ENCODE results near the gene DIPK1A.

DIPK1A gene

GRCh38 chr1:92870591-92870990, 90.7 kb downstream of the DIPK1A start:
- no peak overlapping the region for H3K4me3 ChIP-seq (ENCODE audit: low read depth, low read length)
- TF ChIP-seq, protein P1, sequence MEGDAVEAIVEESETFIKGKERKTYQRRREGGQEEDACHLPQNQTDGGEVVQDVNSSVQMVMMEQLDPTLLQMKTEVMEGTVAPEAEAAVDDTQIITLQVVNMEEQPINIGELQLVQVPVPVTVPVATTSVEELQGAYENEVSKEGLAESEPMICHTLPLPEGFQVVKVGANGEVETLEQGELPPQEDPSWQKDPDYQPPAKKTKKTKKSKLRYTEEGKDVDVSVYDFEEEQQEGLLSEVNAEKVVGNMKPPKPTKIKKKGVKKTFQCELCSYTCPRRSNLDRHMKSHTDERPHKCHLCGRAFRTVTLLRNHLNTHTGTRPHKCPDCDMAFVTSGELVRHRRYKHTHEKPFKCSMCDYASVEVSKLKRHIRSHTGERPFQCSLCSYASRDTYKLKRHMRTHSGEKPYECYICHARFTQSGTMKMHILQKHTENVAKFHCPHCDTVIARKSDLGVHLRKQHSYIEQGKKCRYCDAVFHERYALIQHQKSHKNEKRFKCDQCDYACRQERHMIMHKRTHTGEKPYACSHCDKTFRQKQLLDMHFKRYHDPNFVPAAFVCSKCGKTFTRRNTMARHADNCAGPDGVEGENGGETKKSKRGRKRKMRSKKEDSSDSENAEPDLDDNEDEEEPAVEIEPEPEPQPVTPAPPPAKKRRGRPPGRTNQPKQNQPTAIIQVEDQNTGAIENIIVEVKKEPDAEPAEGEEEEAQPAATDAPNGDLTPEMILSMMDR (IDR thresholded peaks at IDR 0.05; ENCODE audit: low read depth, low read length) = no peak

- TF ChIP-seq, protein P1 (IDR thresholded peaks at IDR 0.05; ENCODE audit: low read depth, low read length) = no peak
- H3K4me3 ChIP-seq (ENCODE audit: low read depth, low read length) = no peak overlapping the region
These were observed 97.1 kb downstream of the DIPK1A start for GRCh38 chr1:92864131-92864530.

DNA sequence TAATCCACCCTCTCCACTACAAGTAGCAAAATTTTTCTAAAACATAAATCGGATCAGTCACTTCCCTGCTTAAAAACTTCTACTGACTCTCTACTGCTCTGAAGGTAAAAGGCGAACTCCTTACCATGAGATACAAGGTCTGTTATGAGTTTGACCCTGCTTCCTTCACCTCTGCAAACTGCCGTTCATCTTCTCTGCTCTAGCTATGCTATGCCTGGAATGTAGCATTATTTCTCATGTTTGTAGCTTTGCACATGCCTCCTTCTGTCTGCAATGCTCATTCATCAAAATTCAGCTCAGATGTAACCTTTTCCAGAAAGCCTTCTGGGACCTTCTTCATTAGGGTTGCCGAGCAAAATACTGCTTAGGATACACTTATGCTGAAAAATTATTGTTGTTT, 98.7 kb downstream of the DIPK1A start:
- TF ChIP-seq, protein P1 (IDR thresholded peaks at IDR 0.05; ENCODE audit: low read depth, low read length) = no peak
- H3K4me3 ChIP-seq (ENCODE audit: low read depth, low read length) = no peak overlapping the region

DNA sequence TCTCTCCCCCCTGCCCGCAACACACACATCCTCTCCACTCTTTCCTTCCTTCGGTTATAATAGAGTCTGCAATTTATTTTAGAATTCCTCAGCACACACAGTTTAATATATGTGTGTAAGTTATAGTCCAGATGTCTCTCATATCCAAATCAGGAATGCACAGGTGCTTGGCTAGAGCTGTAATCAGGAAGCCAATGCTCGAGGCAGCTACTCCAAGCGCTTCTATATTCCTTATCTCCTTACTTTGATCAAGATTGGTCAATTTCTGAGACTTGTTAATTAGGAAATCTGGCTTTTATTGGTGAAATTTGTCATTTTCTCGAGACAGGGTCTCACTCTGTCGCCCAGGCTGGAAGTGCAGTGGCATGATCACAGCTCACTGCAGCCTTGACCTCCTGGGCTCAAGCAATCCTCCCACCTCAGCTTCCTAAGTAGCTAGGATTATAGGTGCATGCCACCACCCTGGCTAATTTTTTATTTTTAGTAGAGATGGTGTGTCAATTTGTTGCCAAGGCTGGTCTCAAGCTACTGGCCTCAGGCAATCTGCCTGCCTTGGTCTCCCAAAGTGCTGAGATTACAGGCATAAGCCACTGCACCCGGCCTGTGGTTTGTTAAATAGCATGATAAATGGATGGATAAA, 101.7 kb downstream of the DIPK1A start:
- H3K4me3 ChIP-seq (ENCODE audit: low read depth, low read length) = no peak overlapping the region

GRCh38 chr1:92858564-92859399, 102.5 kb downstream of the DIPK1A start:
- H3K4me3 ChIP-seq (ENCODE audit: low read depth, low read length) = no peak overlapping the region
- TF ChIP-seq, protein P1 (IDR thresholded peaks at IDR 0.05; ENCODE audit: low read depth, low read length) = peak; percentile 75

More for the DNA sequence above, 101.7 kb downstream of the DIPK1A start:
- TF ChIP-seq, protein P1 (IDR thresholded peaks at IDR 0.05; ENCODE audit: low read depth, low read length) = no peak

DNA sequence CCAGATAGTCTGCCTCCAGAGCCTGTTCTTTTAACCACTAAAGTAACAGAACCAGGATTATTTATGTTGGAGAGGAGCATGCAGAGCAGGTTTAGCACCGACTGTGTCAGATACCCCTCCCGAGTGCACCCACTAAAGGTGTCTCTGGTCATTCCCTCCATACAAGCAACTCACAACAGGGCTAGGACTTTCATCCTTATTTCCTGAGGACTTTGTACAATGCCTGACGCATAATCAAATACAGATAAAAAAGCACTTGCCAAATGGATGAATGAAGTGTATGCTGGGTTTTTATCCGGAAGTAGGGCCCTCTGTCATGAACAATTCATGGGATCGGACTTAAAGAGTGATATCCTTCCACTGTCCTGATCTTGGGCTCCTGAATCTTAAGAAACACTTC, 103.4 kb downstream of the DIPK1A start:
- TF ChIP-seq, protein P1 (IDR thresholded peaks at IDR 0.05; ENCODE audit: low read depth, low read length) = no peak
- no peak overlapping the region for H3K4me3 ChIP-seq (ENCODE audit: low read depth, low read length)

DNA sequence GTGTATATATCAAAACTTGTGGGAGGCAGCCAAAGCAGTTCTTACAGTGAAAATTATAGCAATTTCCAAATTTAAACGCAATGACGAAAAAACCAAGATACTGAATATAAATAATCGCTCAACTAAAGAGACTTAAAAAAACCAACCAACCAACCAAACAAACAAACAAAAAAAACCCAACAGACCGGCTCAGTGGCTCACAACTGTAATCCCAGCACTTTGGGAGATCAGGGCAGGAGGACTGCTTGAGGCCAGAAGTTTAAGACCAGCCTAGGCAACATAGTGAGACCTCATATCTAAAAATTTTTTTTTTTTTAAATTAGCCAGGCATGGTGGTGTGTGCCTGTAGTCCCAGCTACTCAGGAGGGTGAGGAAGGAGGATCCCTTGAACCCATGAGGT, 106.0 kb downstream of the DIPK1A start:
- TF ChIP-seq, protein P1 (IDR thresholded peaks at IDR 0.05; ENCODE audit: low read depth, low read length) = no peak
- H3K4me3 ChIP-seq (ENCODE audit: low read depth, low read length) = no peak overlapping the region
